ENCODE results near the gene WNT16.

GRCh38 chr7:121344093-121344492 is 15.3 kb downstream of the WNT16 start:
- TF ChIP-seq FOXM1 (IDR thresholded peaks at IDR 0.05; ENCODE audit: borderline replicate concordance) = no peak
- TF ChIP-seq TARDBP (IDR thresholded peaks at IDR 0.05) = no peak
- TF ChIP-seq SP1 (IDR thresholded peaks at IDR 0.05) = no peak
- no peak for TF ChIP-seq FOXK2 (IDR thresholded peaks at IDR 0.05)
- no peak for TF ChIP-seq BHLHE40 (IDR thresholded peaks at IDR 0.05; ENCODE audit: borderline replicate concordance)
- TF ChIP-seq ARNT (IDR thresholded peaks at IDR 0.05) = no peak
- TF ChIP-seq CTBP1 (IDR thresholded peaks at IDR 0.05; ENCODE audit: borderline replicate concordance) = no peak
- no peak for TF ChIP-seq ZNF384 (IDR thresholded peaks at IDR 0.05)
- no peak for TF ChIP-seq LEF1 (IDR thresholded peaks at IDR 0.05; ENCODE audit: borderline replicate concordance)
- TF ChIP-seq FOXA1 (IDR thresholded peaks at IDR 0.05) = no peak
- no peak for TF ChIP-seq PKNOX1 (IDR thresholded peaks at IDR 0.05)
- no peak for TF ChIP-seq ELF4 (IDR thresholded peaks at IDR 0.05)

Data from HEK293T (cell line).